ENCODE measurements around the gene AKAIN1. TPM values are rescaled to one million over a fixed set of nuclear protein-coding genes. Genes with fewer than 3 reads are reported as not detected.

The AKAIN1 gene
- total and polyA plus RNA-seq, 2 donors (not counting 1 experiment from before 2014, with no cell fraction given), result not detected

GRCh38 chr18:5145168-5145825 lies 51.8 kb downstream of the AKAIN1 start:
- H3K4me1 Mint-ChIP-seq, result no peaks in the 10 kb centered on the region
- no peak overlapping the region for H3K9ac ChIP-seq (ENCODE audit: low read length)
- H3K27ac ChIP-seq (ENCODE audit: low read length in 2 of 2), result no peak overlapping the region
- TF ChIP-seq EZH2 (IDR thresholded peaks at IDR 0.05; ENCODE audit: borderline replicate concordance, insufficient read depth, low read depth, low read length, poor library complexity, severe bottlenecking) (no peak), CTCF (IDR thresholded peaks at IDR 0.05) (no peak)
- H3K9me3 ChIP-seq (ENCODE audit: control extremely low read depth in 1 of 3, control insufficient read depth in 2 of 3, insufficient read depth in 1 of 3, low read length in 2 of 3), result no peaks in the 10 kb centered on the region
- no peaks in the 10 kb centered on the region for H4K20me1 ChIP-seq (ENCODE audit: control insufficient read depth, insufficient read depth, low read length, poor library complexity, severe bottlenecking)
- ATAC-seq (ENCODE audit: low read depth) (no peak), DNase-seq (no peak)
- intact Hi-C loops (cut with micrococcal nuclease), result no loop called here
- no peaks in the 10 kb centered on the region for H3K79me2 ChIP-seq (ENCODE audit: control insufficient read depth, insufficient read depth, low read length)
- 93% methylated on average over 6 of the region's 10 CpGs for WGBS (ENCODE audit: insufficient coverage)
- H3K36me3 ChIP-seq (replicated peaks in 1 of 2; ENCODE audit: control extremely low read depth in 1 of 2, control insufficient read depth in 1 of 2, extremely low read depth in 1 of 2, insufficient read depth in 2 of 2, low read length in 1 of 2), result no peaks in the 10 kb centered on the region
- peaks cover 11% of the 10 kb centered on the region for H3K27me3 Mint-ChIP-seq
- ChIA-PET CTCF (no interaction called here), POLR2A (no interaction called here)
- no peak overlapping the region for H3K4me3 ChIP-seq (ENCODE audit: control extremely low read depth in 1 of 5, extremely low read depth in 1 of 5, insufficient read depth in 1 of 5, low read depth in 2 of 5, low read length in 4 of 5)
- H3K4me1 ChIP-seq (ENCODE audit: control insufficient read depth in 2 of 2, insufficient read depth in 2 of 2, low read length in 2 of 2), result no peaks in the 10 kb centered on the region
- H3K4me3 Mint-ChIP-seq, result no peak overlapping the region
- no peaks in the 10 kb centered on the region for H3K27me3 ChIP-seq (replicated peaks in 1 of 4; ENCODE audit: control extremely low read depth in 1 of 4, control insufficient read depth in 3 of 4, insufficient read depth in 4 of 4, low read length in 3 of 4)
- H2AFZ ChIP-seq (ENCODE audit: insufficient read depth, low read depth, low read length, poor library complexity, severe bottlenecking), result no peak overlapping the region
- no peaks in the 10 kb centered on the region for H3K9me3 Mint-ChIP-seq (ENCODE audit: insufficient read depth)
- no peak overlapping the region for H3K4me2 ChIP-seq (replicated peaks; ENCODE audit: low read depth, low read length, poor library complexity, severe bottlenecking)
- no peak overlapping the region for H3K27ac Mint-ChIP-seq

GRCh38 chr18:5144629-5145028 lies 52.4 kb downstream of the AKAIN1 start:
- no peaks in the 10 kb centered on the region for H3K4me1 Mint-ChIP-seq

More at GRCh38 chr18:5144629-5145028, 52.4 kb downstream of the AKAIN1 start:
- ChIA-PET CTCF (no interaction called here), POLR2A (no interaction called here)
- Histone ChIP-seq H4K20me1 (ENCODE audit: control insufficient read depth, insufficient read depth, low read length, poor library complexity, severe bottlenecking) (no peaks in the 10 kb centered on the region), H2AFZ (ENCODE audit: insufficient read depth, low read depth, low read length, poor library complexity, severe bottlenecking) (no peak overlapping the region), H3K4me3 (ENCODE audit: control extremely low read depth in 1 of 5, extremely low read depth in 1 of 5, insufficient read depth in 1 of 5, low read depth in 2 of 5, low read length in 4 of 5) (no peak overlapping the region), H3K4me1 (ENCODE audit: control insufficient read depth in 2 of 2, insufficient read depth in 2 of 2, low read length in 2 of 2) (no peaks in the 10 kb centered on the region), H3K27me3 (replicated peaks in 1 of 4; ENCODE audit: control extremely low read depth in 1 of 4, control insufficient read depth in 3 of 4, insufficient read depth in 4 of 4, low read length in 3 of 4) (no peaks in the 10 kb centered on the region), H3K79me2 (ENCODE audit: control insufficient read depth, insufficient read depth, low read length) (no peaks in the 10 kb centered on the region), H3K4me2 (replicated peaks; ENCODE audit: low read depth, low read length, poor library complexity, severe bottlenecking) (no peak overlapping the region), H3K9ac (ENCODE audit: low read length) (no peak overlapping the region), H3K36me3 (replicated peaks in 1 of 2; ENCODE audit: control extremely low read depth in 1 of 2, control insufficient read depth in 1 of 2, extremely low read depth in 1 of 2, insufficient read depth in 2 of 2, low read length in 1 of 2) (no peaks in the 10 kb centered on the region), H3K27ac (ENCODE audit: low read length in 2 of 2) (no peak overlapping the region), H3K9me3 (ENCODE audit: control extremely low read depth in 1 of 3, control insufficient read depth in 2 of 3, insufficient read depth in 1 of 3, low read length in 2 of 3) (no peaks in the 10 kb centered on the region)
- Mint-ChIP-seq H3K9me3 (ENCODE audit: insufficient read depth) (no peaks in the 10 kb centered on the region), H3K27me3 (peaks cover 11% of the 10 kb centered on the region), H3K4me3 (no peak overlapping the region), H3K27ac (no peak overlapping the region)
- ATAC-seq (ENCODE audit: low read depth) (no peak), DNase-seq (no peak)
- no CpG with 5 or more reads among the region's 1 CpG for WGBS (ENCODE audit: insufficient coverage)
- TF ChIP-seq CTCF (IDR thresholded peaks at IDR 0.05) (no peak), EZH2 (IDR thresholded peaks at IDR 0.05; ENCODE audit: borderline replicate concordance, insufficient read depth, low read depth, low read length, poor library complexity, severe bottlenecking) (no peak)
- intact Hi-C loops (cut with micrococcal nuclease), result no loop called here
